Stimulated activated CD4-positive, alpha-beta T cell treated with anti-CD3 and anti-CD28 coated beads, Interleukin-1b, Interleukin-23, amount 100 ng/mL, for 48 hours (primary cell): ENCODE data around the gene APBA3.

Source experiments
- DNase-seq: peaks from one replicate; pipeline ENCODE4 v3.0.0-alpha.2; 2020

The APBA3 gene

DNA sequence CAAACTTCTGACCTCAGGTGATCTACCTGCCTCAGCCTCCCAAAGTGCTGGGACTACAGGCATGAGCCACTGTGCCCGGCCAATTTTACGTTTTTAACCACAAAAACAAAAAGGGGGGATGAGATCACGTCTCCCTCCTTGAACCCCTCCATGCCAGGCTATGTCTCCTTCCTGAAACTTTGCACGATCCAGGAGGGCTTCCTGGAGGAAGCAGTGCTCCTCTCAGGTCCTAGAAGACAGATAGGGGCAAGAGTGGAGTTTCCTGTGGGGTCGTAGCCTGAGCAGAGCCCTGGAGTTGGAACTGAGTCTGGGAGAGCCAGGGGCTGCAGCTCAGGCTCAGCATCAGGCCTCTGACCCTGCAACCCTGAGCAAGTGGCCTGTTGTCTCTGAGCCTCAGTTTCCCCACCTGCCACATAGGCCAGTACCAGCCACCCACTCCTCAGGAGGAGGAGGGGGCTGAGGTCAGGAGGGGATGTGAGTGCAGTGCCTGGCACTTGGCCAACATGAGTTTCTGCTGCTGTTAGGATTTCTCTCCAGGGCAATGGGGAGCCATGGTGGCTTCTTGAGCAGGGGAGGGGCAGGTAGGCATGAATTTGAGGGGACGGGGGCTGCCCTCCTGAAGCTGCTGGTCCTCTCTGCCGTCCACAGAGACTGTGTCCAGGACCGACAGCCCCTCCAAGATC, 16.0 kb downstream of the APBA3 start:
- DNase-seq = no peak

DNA sequence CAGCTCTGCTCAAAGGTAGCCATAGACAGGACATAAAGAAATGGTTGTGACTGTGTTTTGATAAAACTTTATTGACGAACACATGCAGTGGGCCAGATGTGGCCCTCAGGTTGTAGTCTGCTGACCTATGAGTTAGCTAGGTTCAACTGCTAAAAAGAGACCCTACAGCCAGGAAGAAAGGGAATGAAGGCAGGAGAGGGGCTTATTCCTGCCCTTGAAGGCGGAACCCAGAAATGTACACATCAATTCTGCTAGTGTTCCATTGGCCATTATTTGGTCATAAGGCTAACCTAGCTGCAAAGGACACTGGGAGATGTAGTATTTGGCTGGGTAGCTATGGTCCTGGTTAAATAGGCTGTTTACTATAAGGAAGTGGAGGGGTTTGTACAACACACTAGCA, 18.0 kb downstream of the APBA3 start:
- no peak for DNase-seq

DNA sequence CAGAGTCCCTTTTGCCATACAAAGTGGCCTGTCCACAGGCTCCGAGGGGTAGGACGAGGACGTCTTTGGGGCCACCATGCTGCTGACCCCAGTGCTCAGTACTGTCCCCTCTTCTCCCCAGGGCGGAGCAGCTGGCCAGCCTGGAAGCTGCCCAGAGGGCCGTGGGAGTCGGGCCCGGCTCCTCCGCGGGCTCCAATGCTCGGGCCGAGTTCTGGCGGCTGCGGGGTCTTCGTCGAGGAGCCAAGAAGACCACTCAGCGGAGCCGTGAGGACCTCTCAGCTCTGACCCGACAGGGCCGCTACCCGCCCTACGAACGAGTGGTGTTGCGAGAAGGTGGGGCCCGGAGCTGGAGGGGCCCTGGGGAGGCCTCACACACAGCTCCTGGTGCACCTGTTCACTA, 21.1 kb downstream of the APBA3 start:
- DNase-seq = no peak

DNA sequence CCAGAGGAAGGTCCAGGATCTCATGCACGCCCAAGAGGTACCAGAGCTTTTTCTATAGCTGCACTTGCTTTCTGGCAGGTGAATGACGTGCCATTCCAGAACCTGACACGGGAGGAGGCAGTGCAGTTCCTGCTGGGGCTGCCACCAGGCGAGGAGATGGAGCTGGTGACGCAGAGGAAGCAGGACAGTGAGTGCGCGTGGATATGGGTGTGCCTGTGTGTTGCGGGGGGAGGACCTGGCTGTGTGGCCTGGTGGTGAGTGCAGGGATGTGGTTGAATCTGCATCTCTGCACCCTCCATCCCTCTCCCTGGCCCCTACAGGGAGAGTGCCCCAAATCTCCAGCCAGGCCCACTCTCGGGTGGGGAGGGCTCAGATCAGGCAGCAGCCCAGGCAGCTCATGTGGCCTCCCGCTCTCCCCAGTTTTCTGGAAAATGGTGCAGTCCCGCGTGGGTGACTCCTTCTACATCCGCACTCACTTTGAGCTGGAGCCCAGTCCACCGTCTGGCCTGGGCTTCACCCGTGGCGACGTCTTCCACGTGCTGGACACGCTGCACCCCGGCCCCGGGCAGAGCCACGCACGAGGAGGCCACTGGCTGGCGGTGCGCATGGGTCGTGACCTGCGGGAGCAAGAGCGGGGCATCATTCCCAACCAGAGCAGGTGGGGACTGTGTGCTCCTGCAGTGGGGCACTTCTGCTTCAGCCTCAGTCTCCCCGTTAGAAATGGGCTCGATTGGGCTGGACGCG, 22.8 kb downstream of the APBA3 start:
- no peak for DNase-seq

DNA sequence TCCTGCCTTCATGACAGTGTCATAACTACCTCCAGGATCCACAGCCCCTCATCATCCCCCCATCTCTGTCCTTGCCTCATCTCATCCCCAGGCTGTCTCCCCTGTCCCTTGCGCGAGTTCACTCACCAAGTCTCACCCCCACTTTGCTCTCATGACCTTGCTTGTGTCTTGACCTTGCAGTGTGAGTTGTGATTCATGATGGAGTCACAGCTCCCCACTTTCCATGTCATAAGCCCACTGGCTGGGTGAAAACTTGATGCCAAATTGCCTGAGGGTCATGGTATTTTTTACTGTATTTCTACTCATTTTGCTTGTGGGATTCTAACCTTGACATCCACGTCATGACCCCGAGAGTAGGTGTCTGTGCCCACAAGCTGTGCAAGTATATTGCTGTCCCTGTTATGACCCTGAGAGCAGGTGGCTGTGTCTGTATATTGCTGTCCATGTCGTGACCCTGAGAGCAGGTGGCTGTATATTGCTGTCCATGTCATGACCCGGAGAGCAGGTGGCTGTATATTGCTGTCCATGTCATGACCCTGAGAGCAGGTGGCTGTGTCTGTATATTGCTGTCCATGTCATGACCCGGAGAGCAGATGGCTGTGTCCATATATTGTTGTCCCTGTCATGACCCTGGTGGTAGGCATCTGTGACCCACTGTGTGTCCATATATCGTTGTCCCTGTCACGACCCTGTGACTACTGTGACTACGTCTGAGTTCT, 23.8 kb downstream of the APBA3 start:
- no peak for DNase-seq

DNA sequence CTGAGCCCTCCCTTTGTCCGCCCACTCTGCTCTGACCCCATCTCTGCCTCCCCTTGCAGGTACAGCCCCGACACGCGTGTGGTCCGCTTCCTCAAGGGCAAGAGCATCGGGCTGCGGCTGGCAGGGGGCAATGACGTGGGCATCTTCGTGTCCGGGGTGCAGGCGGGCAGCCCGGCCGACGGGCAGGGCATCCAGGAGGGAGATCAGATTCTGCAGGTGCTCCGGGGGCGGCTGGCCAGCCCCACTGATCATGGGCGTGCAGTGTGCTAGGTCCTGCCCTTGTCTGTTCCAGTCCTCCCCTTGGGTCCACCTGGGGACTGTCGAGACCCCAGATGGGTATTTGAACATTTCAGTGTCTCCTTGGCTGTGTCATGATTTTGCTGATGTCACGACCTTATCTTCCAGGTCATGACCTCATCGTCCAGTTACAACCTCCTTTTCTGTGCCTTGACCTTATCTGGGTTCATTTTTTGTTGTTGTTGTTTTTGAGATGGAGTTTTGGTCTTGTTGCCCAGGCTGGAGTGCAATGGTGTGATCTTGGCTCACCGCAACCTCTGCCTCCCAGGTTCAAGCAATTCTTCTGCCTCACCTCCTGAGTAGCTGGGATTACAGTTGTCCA, 25.3 kb downstream of the APBA3 start:
- no peak for DNase-seq

DNA sequence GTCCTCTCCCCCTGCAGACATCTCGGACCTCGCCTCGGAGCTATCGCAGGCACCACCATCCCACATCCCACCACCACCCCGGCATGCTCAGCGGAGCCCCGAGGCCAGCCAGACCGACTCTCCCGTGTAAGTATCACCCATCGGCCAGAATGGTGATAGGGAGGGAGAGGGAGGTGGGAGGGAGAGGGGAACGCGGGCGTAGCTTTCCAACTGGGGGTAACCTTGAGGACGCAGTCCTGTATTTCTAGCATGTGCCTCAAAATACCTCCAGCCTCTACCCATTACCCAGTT, 27.2 kb downstream of the APBA3 start:
- DNase-seq = no peak

DNA sequence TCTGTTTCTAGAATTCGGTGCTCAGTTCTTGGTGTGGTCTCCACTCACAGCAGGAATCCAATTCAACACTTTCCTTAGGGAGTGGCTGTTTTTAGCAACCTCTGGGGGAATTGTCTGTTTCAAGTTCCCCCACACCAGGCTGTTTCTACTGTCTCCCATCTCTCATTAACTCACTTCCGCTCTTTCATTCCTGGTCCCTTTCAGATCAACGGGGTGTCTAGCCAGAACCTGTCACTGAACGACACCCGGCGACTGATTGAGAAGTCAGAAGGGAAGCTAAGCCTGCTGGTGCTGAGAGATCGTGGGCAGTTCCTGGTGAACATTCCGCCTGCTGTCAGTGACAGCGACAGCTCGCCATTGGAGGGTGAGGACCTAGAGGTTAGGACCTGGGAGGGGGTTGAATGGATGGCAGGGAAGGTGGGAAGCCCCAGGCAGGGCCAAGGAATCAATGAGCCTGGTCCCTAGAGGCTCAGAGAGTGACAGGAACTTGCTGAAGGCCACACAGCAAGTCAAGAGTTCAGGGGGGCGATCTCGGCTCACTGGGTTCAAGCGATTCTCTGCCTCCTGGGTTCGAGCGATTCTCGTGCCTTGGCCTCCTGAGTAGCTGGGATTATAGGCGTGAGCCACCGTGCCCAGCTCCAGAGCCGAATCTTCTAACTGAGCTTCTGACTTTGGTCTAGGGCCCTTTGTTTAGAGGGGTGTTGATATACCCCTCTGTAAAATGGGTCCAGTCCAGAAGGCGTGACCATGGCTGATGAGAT, 27.8 kb downstream of the APBA3 start:
- DNase-seq = no peak

DNA sequence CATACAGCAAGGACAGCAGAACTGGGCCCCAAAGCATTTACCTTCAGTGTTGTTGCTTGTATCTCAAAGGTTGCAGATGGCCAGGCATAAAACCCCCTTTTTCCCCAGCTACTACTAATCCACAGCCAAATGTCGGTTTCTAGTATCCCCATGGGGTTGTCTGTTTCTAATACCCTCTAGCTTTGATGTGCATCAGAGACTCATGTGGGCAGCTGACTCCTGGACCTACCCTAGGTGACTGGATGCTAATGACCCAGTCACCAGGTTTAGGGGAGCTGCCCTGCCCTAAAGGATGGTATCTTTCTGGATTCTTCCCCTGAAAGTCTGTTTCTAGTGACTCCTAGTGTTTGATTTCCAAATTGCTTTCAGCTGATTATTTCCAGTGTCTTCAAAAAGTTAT, 29.4 kb downstream of the APBA3 start:
- DNase-seq = no peak

DNA sequence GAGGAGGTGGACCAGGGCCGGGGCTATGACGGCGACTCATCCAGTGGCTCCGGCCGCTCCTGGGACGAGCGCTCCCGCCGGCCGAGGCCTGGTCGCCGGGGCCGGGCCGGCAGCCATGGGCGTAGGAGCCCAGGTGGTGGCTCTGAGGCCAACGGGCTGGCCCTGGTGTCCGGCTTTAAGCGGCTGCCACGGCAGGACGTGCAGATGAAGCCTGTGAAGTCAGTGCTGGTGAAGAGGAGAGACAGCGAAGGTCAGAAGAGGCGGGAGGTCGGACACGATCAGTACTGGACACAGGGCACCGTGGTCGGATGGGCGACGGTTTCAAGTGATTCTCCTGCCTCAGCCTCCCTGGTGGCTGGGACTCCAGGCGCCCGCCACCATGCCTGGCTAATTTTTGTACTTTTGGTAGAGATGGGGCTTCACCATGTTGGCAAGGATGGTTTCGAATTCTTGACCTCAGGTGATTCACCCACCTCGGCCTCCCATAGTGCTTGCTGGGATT, 31.0 kb downstream of the APBA3 start:
- no peak for DNase-seq

DNA sequence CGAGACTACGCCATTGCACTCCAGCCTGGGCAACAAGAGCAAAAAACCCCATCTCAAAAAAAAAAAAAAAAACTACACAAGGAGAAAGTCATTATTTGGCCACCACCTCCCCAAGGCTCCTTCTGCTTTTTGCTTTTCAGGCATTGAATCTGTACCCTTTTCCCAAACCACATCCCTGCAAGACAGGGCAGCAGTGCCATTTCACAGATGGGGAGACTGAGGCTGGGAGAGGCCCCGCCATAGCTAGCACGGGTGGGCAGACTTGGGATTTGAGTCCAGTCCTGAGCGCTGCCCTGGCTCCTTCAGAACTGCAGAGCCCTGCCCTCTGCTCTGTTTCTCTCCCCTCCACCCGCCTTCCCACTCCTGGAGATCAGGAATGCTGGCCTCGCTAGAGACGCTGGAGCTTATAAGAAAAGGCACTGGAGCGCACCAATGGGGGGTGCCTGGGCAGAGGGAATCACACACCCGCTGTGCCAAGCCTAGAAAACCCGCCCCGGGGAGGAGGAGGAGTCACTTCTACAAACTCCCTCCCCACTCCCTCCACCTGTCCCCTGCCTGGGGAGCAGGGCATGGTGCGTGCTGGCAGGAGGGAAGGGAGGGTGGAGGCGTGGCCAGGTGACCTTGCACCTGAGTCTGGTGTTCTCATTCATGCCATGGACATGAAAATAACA, 35.7 kb downstream of the APBA3 start:
- DNase-seq = no peak

DNA sequence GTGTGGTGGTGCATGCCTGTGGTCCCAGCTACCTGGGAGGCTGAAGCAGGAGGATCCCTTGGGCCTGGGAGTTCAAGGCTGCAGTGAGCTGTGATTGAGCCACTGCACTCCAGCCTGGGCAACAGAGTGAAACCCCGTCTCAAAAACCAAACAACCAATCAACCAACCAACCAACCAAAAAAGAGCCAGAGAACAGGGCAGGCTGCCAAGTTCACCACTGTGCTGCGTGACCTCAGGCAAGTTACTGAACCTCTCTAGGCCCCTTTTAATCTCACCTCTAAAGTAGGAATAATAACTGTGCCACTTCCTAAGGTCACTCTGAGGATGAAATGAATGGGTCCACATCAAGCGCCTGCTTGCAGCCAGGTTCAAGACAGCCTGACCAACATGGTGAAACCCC, 36.4 kb downstream of the APBA3 start:
- no peak for DNase-seq

DNA sequence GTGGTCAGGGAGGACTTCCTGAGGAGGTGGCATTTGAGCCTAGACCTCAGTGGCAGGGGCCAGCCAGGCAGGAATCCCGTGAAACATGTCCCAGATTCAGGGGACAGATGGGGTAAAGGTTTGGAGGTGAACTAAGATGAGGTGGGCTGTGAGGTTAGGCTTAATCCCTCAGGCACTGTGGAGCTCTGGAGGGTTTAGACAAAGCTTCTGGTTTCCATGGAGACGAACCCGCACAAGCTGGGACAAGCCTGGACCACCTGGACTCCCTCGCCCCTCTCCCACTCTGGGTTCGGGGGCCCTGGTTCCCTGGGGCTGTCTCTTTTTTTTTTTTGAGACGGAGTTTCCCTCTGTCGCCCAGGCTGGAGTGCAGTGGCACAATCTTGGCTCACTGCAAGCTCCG, 37.6 kb downstream of the APBA3 start:
- DNase-seq = no peak

DNA sequence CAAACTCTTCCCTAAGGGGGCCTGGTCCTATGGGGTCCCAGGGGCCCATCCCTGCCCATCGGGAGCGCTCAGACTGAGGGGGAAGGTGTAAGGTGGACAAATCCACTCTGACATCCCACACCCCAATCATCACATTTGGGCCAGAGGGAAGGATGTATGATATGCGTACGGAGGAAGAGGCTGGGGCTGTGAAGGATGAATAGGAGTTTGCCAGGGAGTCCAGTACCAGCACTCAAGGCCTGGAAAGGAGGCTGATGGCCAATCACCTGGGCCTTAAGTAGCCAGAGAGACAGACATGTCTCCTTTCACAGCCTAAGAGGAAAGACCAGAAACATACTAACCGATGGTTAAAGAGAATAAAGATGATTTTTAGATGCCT, 38.4 kb downstream of the APBA3 start:
- DNase-seq = no peak

DNA sequence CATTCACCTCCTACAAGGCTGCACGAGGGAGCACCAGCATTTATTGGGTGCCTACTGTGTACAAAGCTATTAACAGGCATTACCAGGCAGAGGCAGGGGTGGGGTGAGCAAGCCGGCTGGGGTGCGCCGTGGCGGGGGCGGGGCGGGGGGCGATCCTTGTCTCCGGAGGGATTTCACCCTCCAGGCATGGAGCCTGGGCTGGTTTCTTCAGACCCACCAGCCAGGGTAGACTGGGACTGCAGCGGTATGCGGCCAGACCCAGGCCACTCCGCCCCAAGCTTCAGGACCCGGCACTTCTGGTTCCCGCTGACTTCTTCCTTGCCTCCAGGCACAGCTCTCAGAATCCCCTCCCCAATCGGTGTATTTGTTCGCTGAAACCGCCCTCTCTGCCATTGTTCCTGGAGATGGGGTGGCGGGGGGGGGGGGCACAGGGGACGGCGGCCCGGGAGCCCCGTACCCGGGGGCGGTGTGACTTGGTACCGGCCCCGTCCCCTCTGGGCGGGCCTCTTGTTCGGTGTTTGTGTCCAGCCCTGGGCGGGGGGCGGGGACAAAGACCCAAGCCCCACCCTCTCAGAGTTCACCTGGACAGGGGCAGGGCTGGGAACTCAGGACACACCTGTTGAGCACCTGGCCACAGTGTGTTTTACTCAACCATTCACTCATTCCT, 38.9 kb downstream of the APBA3 start:
- no peak for DNase-seq

DNA sequence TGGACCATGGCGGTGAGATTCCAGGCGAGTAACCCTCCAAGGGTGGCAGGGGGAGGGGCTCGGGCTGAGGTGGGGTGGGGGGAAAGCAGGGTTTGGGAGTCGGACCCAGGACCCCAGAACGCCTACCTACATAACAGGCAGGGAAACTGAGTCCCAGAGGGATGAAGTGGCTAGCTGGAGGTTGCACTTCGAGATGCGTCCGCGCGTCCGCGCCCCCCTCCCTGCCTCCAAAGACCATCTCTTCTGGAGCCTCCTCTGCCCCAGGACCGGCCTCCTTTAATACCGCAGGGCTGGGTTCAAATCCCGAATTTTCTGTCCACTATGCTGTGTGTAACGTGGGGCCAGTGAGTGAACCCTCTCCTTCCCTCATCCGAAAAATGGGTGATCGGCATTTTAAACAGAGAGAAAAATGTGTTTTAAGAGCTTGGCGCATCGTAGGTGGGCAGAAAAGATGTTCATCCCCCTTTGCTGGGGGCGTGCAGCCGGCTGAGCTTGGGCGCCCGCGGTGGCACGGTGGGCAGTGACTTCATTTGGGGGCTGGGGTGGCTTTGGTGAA, 39.5 kb downstream of the APBA3 start:
- DNase-seq = no peak

DNA sequence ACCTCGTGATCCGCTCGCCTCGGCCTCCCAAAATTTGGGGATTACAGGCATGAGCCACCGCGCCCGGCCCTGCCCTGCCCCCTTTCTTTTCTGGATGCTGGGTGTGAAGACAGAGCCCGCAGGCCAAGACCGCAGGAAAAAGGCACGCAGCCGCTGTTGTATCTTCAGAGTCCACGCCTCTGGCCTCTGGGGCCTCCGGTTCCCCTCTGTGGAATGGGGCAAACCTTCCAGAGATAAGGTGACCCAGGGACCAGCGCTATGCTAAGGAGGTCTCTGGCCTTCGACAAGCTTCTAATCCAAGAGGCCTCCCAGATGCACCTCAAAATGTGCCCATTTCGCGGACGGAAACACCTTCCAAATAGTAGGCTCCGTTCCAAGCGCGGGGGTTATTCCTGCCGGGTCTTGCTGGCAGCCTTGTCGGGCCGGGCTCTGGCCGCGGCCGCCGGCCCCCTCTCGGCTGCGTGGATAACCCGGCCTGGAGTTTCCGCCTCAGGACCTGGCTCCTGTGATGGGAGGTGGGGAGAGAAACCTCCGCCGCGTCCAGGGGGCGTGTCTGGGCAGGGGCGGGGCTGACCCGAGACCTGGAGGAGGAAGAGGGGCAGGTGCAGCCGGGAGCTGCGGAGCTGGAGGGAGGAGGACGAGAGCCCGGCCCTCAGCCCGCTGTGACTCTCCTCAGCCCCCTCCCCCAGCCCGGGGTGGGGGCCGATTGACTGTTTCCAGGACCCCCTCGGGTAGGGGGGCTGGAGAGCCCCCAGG, 40.2 kb downstream of the APBA3 start:
- peak; percentile 90 for DNase-seq

DNA sequence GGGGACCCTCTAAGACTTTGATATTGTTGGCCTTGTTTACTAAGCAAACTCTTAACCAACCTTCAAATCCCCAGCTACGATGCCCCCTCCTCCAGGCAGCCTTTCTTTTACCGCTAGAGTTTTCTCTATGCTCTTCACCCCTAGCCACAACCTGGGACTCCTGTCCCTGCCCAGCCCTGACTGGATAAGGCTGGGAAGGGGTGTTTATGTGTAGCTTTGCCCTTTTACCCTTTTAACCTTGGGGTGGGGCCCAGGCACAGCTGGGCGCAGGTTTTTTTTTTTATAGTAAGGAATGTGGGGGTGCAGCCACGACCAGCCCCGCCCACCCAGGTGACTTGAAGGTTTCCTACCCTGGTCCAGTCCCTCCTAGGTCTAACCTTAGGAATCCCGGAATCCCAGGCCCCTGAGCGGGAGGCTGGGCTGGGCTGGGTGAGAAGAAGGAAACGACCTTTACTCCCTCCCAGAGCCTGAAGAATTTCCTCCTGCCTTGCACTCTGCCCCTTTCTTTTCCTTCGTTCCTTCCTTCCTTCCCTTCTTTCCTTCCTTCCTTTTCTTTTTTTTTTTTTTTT, 41.1 kb downstream of the APBA3 start:
- DNase-seq = no peak

DNA sequence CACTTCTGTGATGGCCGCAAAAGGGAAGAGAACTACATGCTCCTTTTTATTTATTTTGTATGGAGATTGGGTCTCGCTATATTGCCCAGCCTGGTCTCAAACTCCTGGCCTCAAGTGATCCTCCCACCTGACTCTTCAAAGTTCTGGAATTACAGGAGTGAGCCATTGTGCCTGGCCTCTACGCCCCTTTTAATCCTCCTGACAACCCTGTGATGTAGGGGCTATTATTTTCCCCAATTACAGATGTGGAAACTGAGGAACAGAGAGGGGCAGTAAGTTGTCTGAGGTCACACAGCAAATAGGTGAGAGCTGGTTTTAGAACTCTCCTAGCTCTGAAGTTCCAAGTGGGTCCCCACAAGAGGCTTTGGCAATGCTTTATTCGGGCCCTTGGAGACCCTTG, 41.6 kb downstream of the APBA3 start:
- no peak for DNase-seq

DNA sequence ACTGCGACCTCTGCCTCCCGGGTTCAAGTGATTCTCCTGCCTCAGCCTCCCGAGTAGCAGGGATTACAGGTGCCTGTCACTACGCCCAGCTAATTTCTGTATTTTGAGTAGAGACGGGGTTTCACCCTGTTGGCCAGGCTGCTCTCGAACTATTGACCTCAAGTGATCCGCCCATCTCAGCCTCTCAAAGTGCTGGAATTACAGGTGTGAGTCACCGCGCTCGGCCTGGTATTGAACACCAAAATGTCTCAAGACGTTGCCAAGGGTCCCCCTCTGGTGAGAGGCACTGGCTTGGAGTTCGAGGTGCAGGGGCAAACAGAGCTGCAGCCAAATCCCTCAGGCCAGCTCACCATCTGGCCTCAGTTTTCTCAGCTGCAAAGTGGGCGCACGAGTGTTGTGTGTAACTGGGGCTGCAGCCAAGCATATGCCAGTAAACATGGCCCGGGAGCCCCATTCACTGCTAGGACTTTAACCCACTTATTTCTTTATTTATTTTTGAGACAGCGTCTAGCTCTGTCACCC, 45.3 kb downstream of the APBA3 start:
- no peak for DNase-seq
